HG03565 (cell line): Measurements from ENCODE around the gene NRP2.

Source experiments
- ATAC-seq: cut with Tn5 transposase; IDR thresholded peaks from one replicate; pipeline ENCODE4 v1.9.1; 2021; ENCODE audit warnings: mild to moderate bottlenecking, moderate library complexity; ENCODE audit not compliant: unreplicated experiment

Gene NRP2

GRCh38 chr2:205800224-205800623, 117.9 kb downstream of the NRP2 start:
- no peak for ATAC-seq

GRCh38 chr2:205800773-205801172, 118.5 kb downstream of the NRP2 start:
- ATAC-seq: no peak

- ATAC-seq: no peak
Measured at GRCh38 chr2:205802065-205802464, 119.8 kb downstream of the NRP2 start.

- no peak for ATAC-seq
Measured at GRCh38 chr2:205802941-205803340, 120.6 kb downstream of the NRP2 start.

GRCh38 chr2:205803500-205803899, 121.2 kb downstream of the NRP2 start:
- ATAC-seq: no peak

- no peak for ATAC-seq
Measured at GRCh38 chr2:205805136-205805535, 122.8 kb downstream of the NRP2 start.

GRCh38 chr2:205806143-205806905, 124.0 kb downstream of the NRP2 start:
- no peak for ATAC-seq

GRCh38 chr2:205807229-205807628, 124.9 kb downstream of the NRP2 start:
- ATAC-seq: no peak

GRCh38 chr2:205807758-205808157, 125.5 kb downstream of the NRP2 start:
- ATAC-seq: no peak

GRCh38 chr2:205808486-205809121, 126.3 kb downstream of the NRP2 start:
- no peak for ATAC-seq

- no peak for ATAC-seq
Measured at GRCh38 chr2:205811387-205811786, 129.1 kb downstream of the NRP2 start.

GRCh38 chr2:205814039-205814364, 131.7 kb downstream of the NRP2 start:
- no peak for ATAC-seq

- no peak for ATAC-seq
Measured at GRCh38 chr2:205815673-205816072, 133.4 kb downstream of the NRP2 start.

GRCh38 chr2:205816268-205816667, 134.0 kb downstream of the NRP2 start:
- no peak for ATAC-seq

- ATAC-seq: no peak
Measured at GRCh38 chr2:205822579-205822978, 140.3 kb downstream of the NRP2 start.

GRCh38 chr2:205827809-205828365, 145.6 kb downstream of the NRP2 start:
- ATAC-seq: no peak

- ATAC-seq: no peak
Measured at GRCh38 chr2:205833864-205834263, 151.6 kb downstream of the NRP2 start.

GRCh38 chr2:205834796-205835195, 152.5 kb downstream of the NRP2 start:
- no peak for ATAC-seq

- ATAC-seq: no peak
Measured at GRCh38 chr2:205835251-205835791, 153.0 kb downstream of the NRP2 start.

- no peak for ATAC-seq
Measured at GRCh38 chr2:205835923-205836322, 153.6 kb downstream of the NRP2 start.

GRCh38 chr2:205836477-205837221, 154.3 kb downstream of the NRP2 start:
- no peak for ATAC-seq
